Trophoblast cell (in vitro differentiated cells and primary cell): ENCODE measurements around the gene LAMC2.
"Not testable (repeated sequence)": the region's sequence is repeated elsewhere in the genome, so short reads cannot be mapped to it uniquely, and the experiment has no call there.

ENCODE experiments used
- DNase-seq, 2 donors: peaks; one replicate each; pipeline ENCODE4 v3.0.0-alpha.2; 2016
- H2AFZ ChIP-seq: 2 replicates; pipeline ENCODE4 v1.6.1; 2013; ENCODE audit warnings: low read length, moderate library complexity, mild to moderate bottlenecking; ENCODE audit not compliant: insufficient read depth, poor library complexity
- H2AK5ac ChIP-seq: 2 replicates; pipeline ENCODE4 v1.6.1; 2013; ENCODE audit warnings: mild to moderate bottlenecking, low read length
- H2BK120ac ChIP-seq: 2 replicates; pipeline ENCODE4 v1.6.1; 2013; ENCODE audit warnings: low read length, mild to moderate bottlenecking, moderate library complexity; ENCODE audit not compliant: insufficient read depth, poor library complexity
- H2BK12ac ChIP-seq: 2 replicates; pipeline ENCODE4 v1.6.1; 2013; ENCODE audit warnings: mild to moderate bottlenecking, low read length, moderate library complexity
- H2BK5ac ChIP-seq: 2 replicates; pipeline ENCODE4 v1.6.1; 2013; ENCODE audit warnings: low read length, low read depth, moderate library complexity, mild to moderate bottlenecking; ENCODE audit not compliant: poor library complexity
- H3K14ac ChIP-seq: 2 replicates; pipeline ENCODE4 v1.6.1; 2013; ENCODE audit warnings: mild to moderate bottlenecking, low read length
- H3K18ac ChIP-seq: 2 replicates; pipeline ENCODE4 v1.6.1; 2013; ENCODE audit warnings: mild to moderate bottlenecking, low read length
- H3K23ac ChIP-seq: 2 replicates; pipeline ENCODE4 v1.6.1; 2013; ENCODE audit warnings: low read length
- H3K27ac ChIP-seq: 2 replicates; pipeline ENCODE4 v1.5.1; 2013; ENCODE audit warnings: low read depth, mild to moderate bottlenecking, inconsistent platforms, low read length, moderate library complexity
- H3K27me3 ChIP-seq: 2 replicates; pipeline ENCODE4 v1.6.1; 2013; ENCODE audit warnings: inconsistent platforms, mild to moderate bottlenecking, low read length, moderate library complexity; ENCODE audit not compliant: insufficient read depth
- H3K36me3 ChIP-seq, 2 experiments: 1 replicate in 1 of 2; 2 replicates in 1 of 2; pipeline ENCODE4 v1.6.1; 2013; ENCODE audit warnings: low read length in 2 of 2, mild to moderate bottlenecking in 2 of 2, moderate library complexity in 1 of 2; ENCODE audit not compliant: insufficient read depth in 2 of 2, control insufficient read depth in 1 of 2
- H3K4ac ChIP-seq: 2 replicates; pipeline ENCODE4 v1.6.1; 2013; ENCODE audit warnings: low read depth, mild to moderate bottlenecking, low read length, moderate library complexity
- H3K4me1 ChIP-seq, 2 experiments: 1 replicate in 1 of 2; 2 replicates in 1 of 2; pipeline ENCODE4 v1.6.1; 2013; ENCODE audit warnings: low read length in 2 of 2, mild to moderate bottlenecking in 2 of 2, moderate library complexity in 1 of 2; ENCODE audit not compliant: insufficient read depth in 2 of 2, control insufficient read depth in 1 of 2
- H3K4me2 ChIP-seq: 2 replicates; pipeline ENCODE4 v1.6.1; 2013; ENCODE audit warnings: inconsistent platforms, mild to moderate bottlenecking, low read length, moderate library complexity
- H3K4me3 ChIP-seq: 2 replicates; pipeline ENCODE4 v1.5.1; 2013; ENCODE audit warnings: mild to moderate bottlenecking, low read depth, low read length, inconsistent platforms
- H3K79me1 ChIP-seq: one replicate; pipeline ENCODE4 v1.6.1; 2013; ENCODE audit warnings: low read length
- H3K79me2 ChIP-seq: 2 replicates; pipeline ENCODE4 v1.6.1; 2013; ENCODE audit warnings: low read length, mild to moderate bottlenecking; ENCODE audit not compliant: control insufficient read depth, insufficient read depth, poor library complexity
- H3K9ac ChIP-seq: 2 replicates; pipeline ENCODE4 v1.6.1; 2013; ENCODE audit warnings: mild to moderate bottlenecking, low read length
- H3K9me3 ChIP-seq: 2 replicates; pipeline ENCODE4 v1.6.1; 2013; ENCODE audit warnings: low read depth, mild to moderate bottlenecking, control low read depth, inconsistent platforms, low read length; ENCODE audit not compliant: insufficient read depth
- H4K12ac ChIP-seq: 2 replicates; pipeline ENCODE4 v1.6.1; 2013; ENCODE audit warnings: low read depth, mild to moderate bottlenecking, low read length, moderate library complexity
- H4K8ac ChIP-seq: 2 replicates; pipeline ENCODE4 v1.6.1; 2013; ENCODE audit warnings: low read depth, mild to moderate bottlenecking, low read length, moderate library complexity
- H4K91ac ChIP-seq: one replicate; pipeline ENCODE4 v1.6.1; 2013; ENCODE audit warnings: low read depth, mild to moderate bottlenecking, low read length, moderate library complexity
- WGBS: extraction: QIAGEN DNeasy Blood & Tissue Kit; methylation state at CpG from one replicate; pipeline ENCODE4 v1.1.7; 2013; ENCODE audit warnings: missing lambda C conversion rate; ENCODE audit not compliant: insufficient read length, insufficient coverage; ENCODE audit errors: extremely low coverage; 5-methylcytosine and 5-hydroxymethylcytosine counted together

The LAMC2 gene

GRCh38 chr1:183147735-183148134, 38.3 kb upstream of the LAMC2 start:
- H3K79me2 ChIP-seq, result no peaks in the 10 kb centered on the region
- no peaks in the 10 kb centered on the region for H3K79me1 ChIP-seq
- no peak overlapping the region for H3K4ac ChIP-seq
- H3K36me3 ChIP-seq, result peaks cover 4 to 14% of the 10 kb centered on the region in 2 experiments
- no peak overlapping the region for H4K12ac ChIP-seq
- H3K4me3 ChIP-seq, result no peak overlapping the region
- H3K4me2 ChIP-seq, result no peak overlapping the region
- H2AFZ ChIP-seq, result no peak overlapping the region
- H3K27ac ChIP-seq, result no peak overlapping the region
- no peak overlapping the region for H4K91ac ChIP-seq
- no peaks in the 10 kb centered on the region for H3K4me1 ChIP-seq
- no peak overlapping the region for H3K9ac ChIP-seq
- no peak overlapping the region for H2AK5ac ChIP-seq
- H3K18ac ChIP-seq, result no peak overlapping the region
- peaks cover 2% of the 10 kb centered on the region for H3K9me3 ChIP-seq
- H3K23ac ChIP-seq, result no peak overlapping the region
- H2BK5ac ChIP-seq, result no peak overlapping the region
- no peak overlapping the region for H2BK12ac ChIP-seq
- no CpG with 5 or more reads among the region's 2 CpGs for WGBS
- no peak overlapping the region for H4K8ac ChIP-seq
- no peak overlapping the region for H3K14ac ChIP-seq
- no peak overlapping the region for H2BK120ac ChIP-seq
- H3K27me3 ChIP-seq, result no peaks in the 10 kb centered on the region
- no peak for DNase-seq

- no peak overlapping the region for H2AFZ ChIP-seq
- H3K27ac ChIP-seq, result no peak overlapping the region
- no peaks in the 10 kb centered on the region for H3K79me2 ChIP-seq
- no peak overlapping the region for H3K18ac ChIP-seq
- H4K12ac ChIP-seq, result no peak overlapping the region
- no peak overlapping the region for H3K4me2 ChIP-seq
- no peak overlapping the region for H2BK120ac ChIP-seq
- no peak overlapping the region for H3K9ac ChIP-seq
- no peak for DNase-seq
- H2BK12ac ChIP-seq, result no peak overlapping the region
- no peaks in the 10 kb centered on the region for H3K79me1 ChIP-seq
- H3K14ac ChIP-seq, result no peak overlapping the region
- no peaks in the 10 kb centered on the region for H3K4me1 ChIP-seq
- H3K4ac ChIP-seq, result no peak overlapping the region
- peaks cover 2 to 9% of the 10 kb centered on the region in 2 experiments for H3K36me3 ChIP-seq
- no peak overlapping the region for H4K91ac ChIP-seq
- no peak overlapping the region for H3K4me3 ChIP-seq
- no peak overlapping the region for H3K23ac ChIP-seq
- no CpG with 5 or more reads among the region's 5 CpGs for WGBS
- no peak overlapping the region for H2AK5ac ChIP-seq
- H3K9me3 ChIP-seq, result peaks cover 2% of the 10 kb centered on the region
- no peak overlapping the region for H4K8ac ChIP-seq
- H3K27me3 ChIP-seq, result no peaks in the 10 kb centered on the region
- H2BK5ac ChIP-seq, result no peak overlapping the region
Measured at GRCh38 chr1:183148599-183148998, 37.5 kb upstream of the LAMC2 start.

GRCh38 chr1:183149273-183149672, 36.8 kb upstream of the LAMC2 start:
- H2AFZ ChIP-seq, result no peak overlapping the region
- peaks cover 2% of the 10 kb centered on the region for H3K9me3 ChIP-seq
- H4K91ac ChIP-seq, result no peak overlapping the region
- H3K27ac ChIP-seq, result no peak overlapping the region
- no peak overlapping the region for H2BK12ac ChIP-seq
- H4K12ac ChIP-seq, result no peak overlapping the region
- no CpG with 5 or more reads among the region's 1 CpG for WGBS
- H3K9ac ChIP-seq, result no peak overlapping the region
- H2AK5ac ChIP-seq, result no peak overlapping the region
- H3K36me3 ChIP-seq, result peaks cover 2 to 5% of the 10 kb centered on the region in 2 experiments
- H4K8ac ChIP-seq, result no peak overlapping the region
- no peak overlapping the region for H3K14ac ChIP-seq
- no peak overlapping the region for H2BK5ac ChIP-seq
- no peaks in the 10 kb centered on the region for H3K79me1 ChIP-seq
- H3K27me3 ChIP-seq, result no peaks in the 10 kb centered on the region
- no peak overlapping the region for H3K23ac ChIP-seq
- no peak for DNase-seq
- H3K4ac ChIP-seq, result no peak overlapping the region
- no peak overlapping the region for H2BK120ac ChIP-seq
- H3K79me2 ChIP-seq, result no peaks in the 10 kb centered on the region
- no peak overlapping the region for H3K4me2 ChIP-seq
- no peak overlapping the region for H3K4me3 ChIP-seq
- no peak overlapping the region for H3K18ac ChIP-seq
- no peaks in the 10 kb centered on the region for H3K4me1 ChIP-seq

GRCh38 chr1:183150032-183150431, 36.0 kb upstream of the LAMC2 start:
- not testable (repeated sequence) for H2AK5ac ChIP-seq, H3K4me1 ChIP-seq, H3K4ac ChIP-seq, H3K4me2 ChIP-seq, H4K12ac ChIP-seq, H4K8ac ChIP-seq, H3K9ac ChIP-seq, H3K23ac ChIP-seq, H3K14ac ChIP-seq, H3K27me3 ChIP-seq, H3K79me1 ChIP-seq, H2BK12ac ChIP-seq, H3K36me3 ChIP-seq, H2BK120ac ChIP-seq, H4K91ac ChIP-seq, DNase-seq, H2BK5ac ChIP-seq, H3K18ac ChIP-seq, H3K79me2 ChIP-seq, H3K4me3 ChIP-seq, H2AFZ ChIP-seq, H3K9me3 ChIP-seq, H3K27ac ChIP-seq
- WGBS, result no CpG with 5 or more reads among the region's 1 CpG
